HepG2 (cell line): ENCODE results near the gene CLCN2. TPM values are rescaled to one million over a fixed set of nuclear protein-coding genes. Genes with fewer than 3 reads are reported as not detected.
A peak's percentile ranks its signal among the peaks of the same experiment; 100 is the strongest.

Source experiments
- ARNT2 ChIP-seq: sonication (generic); formaldehyde crosslinking; IDR thresholded peaks from 2 replicates; pipeline ENCODE4 v1.8.0; 2022; ENCODE audit warnings: mild to moderate bottlenecking, low read depth, missing genetic modification reagents, moderate library complexity
- CBX1 ChIP-seq: IDR thresholded peaks from one replicate; pipeline ENCODE4 v1.6.1; 2016; ENCODE audit warnings: antibody characterized with exemption, low read depth
- CENPT ChIP-seq: sonication (generic); formaldehyde crosslinking; IDR thresholded peaks from 2 replicates; pipeline ENCODE4 v1.8.0; 2022; ENCODE audit warnings: low read depth, mild to moderate bottlenecking, moderate library complexity, missing genetic modification reagents
- EED ChIP-seq: sonication (generic); formaldehyde crosslinking; IDR thresholded peaks from 2 replicates; pipeline ENCODE4 v1.5.0; 2020; ENCODE audit warnings: mild to moderate bottlenecking, missing genetic modification reagents
- FIP1L1 ChIP-seq: fragments of 200-400 bp; formaldehyde crosslinking; IDR thresholded peaks from 2 replicates; pipeline ENCODE4 v1.6.1; 2018; ENCODE audit warnings: low read depth, mild to moderate bottlenecking, low read length, moderate library complexity, borderline replicate concordance; ENCODE audit not compliant: insufficient read depth
- GFI1 ChIP-seq: sonication (generic); formaldehyde crosslinking; IDR thresholded peaks from 2 replicates; pipeline ENCODE4 v1.5.0; 2020; ENCODE audit warnings: missing genetic modification reagents, mild to moderate bottlenecking, borderline replicate concordance
- JARID2 ChIP-seq: sonication (generic); formaldehyde crosslinking; IDR thresholded peaks from 2 replicates; pipeline ENCODE4 v1.8.1; 2023; ENCODE audit warnings: missing genetic modification reagents, inconsistent platforms; ENCODE audit not compliant: insufficient replicate concordance
- KDM4B ChIP-seq: sonication (generic); formaldehyde crosslinking; IDR thresholded peaks from 2 replicates; pipeline ENCODE4 v1.4.0; 2020; ENCODE audit warnings: missing genetic modification reagents
- LCORL ChIP-seq, 2 experiments: fragments of 450-650 bp in 1 of 2; sonication (generic) in 1 of 2; formaldehyde crosslinking in 1 of 2; IDR thresholded peaks; 2 replicates each; pipeline versions ENCODE4 v1.5.0 to v1.6.1; 2017 to 2020; ENCODE audit warnings: antibody characterized with exemption in 1 of 2, missing genetic modification reagents in 1 of 2
- NCOR1 ChIP-seq: fragments of 200-600 bp; sonication (generic); IDR thresholded peaks from 2 replicates; pipeline ENCODE4 v1.7.0; 2017; ENCODE audit warnings: antibody characterized with exemption, low read length, borderline replicate concordance
- RAD21 ChIP-seq: fragments of 450-650 bp; formaldehyde crosslinking; IDR thresholded peaks from 2 replicates; pipeline ENCODE4 v1.5.0; 2020; ENCODE audit warnings: mild to moderate bottlenecking
- RFX5 ChIP-seq: IDR thresholded peaks from 2 replicates; pipeline ENCODE4 v1.6.1; 2011; ENCODE audit warnings: low read depth, low read length, improper control_type of control experiment
- SMARCE1 ChIP-seq: fragments of 450-650 bp; IDR thresholded peaks from 2 replicates; pipeline ENCODE4 v1.6.1; 2017; ENCODE audit warnings: borderline replicate concordance
- SMC3 ChIP-seq: IDR thresholded peaks from 2 replicates; pipeline ENCODE4 v1.6.1; 2011; ENCODE audit warnings: low read length, improper control_type of control experiment
- SP2 ChIP-seq: sonication (generic); formaldehyde crosslinking; IDR thresholded peaks from 2 replicates; pipeline ENCODE4 v1.5.1; 2020; ENCODE audit warnings: mild to moderate bottlenecking, missing genetic modification reagents
- STAG1 ChIP-seq: sonication (generic); formaldehyde crosslinking; IDR thresholded peaks from 2 replicates; pipeline ENCODE4 v1.4.0; 2020; ENCODE audit warnings: missing genetic modification reagents
- TEAD2 ChIP-seq: sonication (generic); formaldehyde crosslinking; IDR thresholded peaks from 2 replicates; pipeline ENCODE4 v1.9.0; 2021; ENCODE audit warnings: missing genetic modification reagents
- U2AF2 ChIP-seq: fragments of 200-400 bp; formaldehyde crosslinking; IDR thresholded peaks from 2 replicates; pipeline ENCODE4 v1.6.1; 2017; ENCODE audit warnings: low read depth, mild to moderate bottlenecking, low read length
- ZFP36L2 ChIP-seq: sonication (generic); formaldehyde crosslinking; IDR thresholded peaks from 2 replicates; pipeline ENCODE4 v1.4.0; 2020; ENCODE audit warnings: missing genetic modification reagents
- ZNF430 ChIP-seq: sonication (generic); formaldehyde crosslinking; IDR thresholded peaks from 2 replicates; pipeline ENCODE4 v1.9.0; 2021; ENCODE audit warnings: mild to moderate bottlenecking, missing genetic modification reagents
- ZNF569 ChIP-seq: sonication (generic); formaldehyde crosslinking; IDR thresholded peaks from 2 replicates; pipeline ENCODE4 v1.5.0; 2020; ENCODE audit warnings: mild to moderate bottlenecking, missing genetic modification reagents, moderate library complexity, borderline replicate concordance
- ZNF619 ChIP-seq: sonication (generic); formaldehyde crosslinking; IDR thresholded peaks from 2 replicates; pipeline ENCODE4 v1.4.0; 2020; ENCODE audit warnings: mild to moderate bottlenecking, missing genetic modification reagents
- ZNF878 ChIP-seq: sonication (generic); formaldehyde crosslinking; IDR thresholded peaks from 2 replicates; pipeline ENCODE4 v1.8.1; 2023; ENCODE audit warnings: mild to moderate bottlenecking, missing genetic modification reagents, moderate library complexity
- polyA plus RNA-seq, 8 experiments: library from polyadenylated mRNA; depleted of rRNA in 3 of 8; stranded (reverse) in 7 of 8; unstranded in 1 of 8; fragments of >200 nt; fragmentation: Illumina TruSeq in 4 of 8; extraction: Trizol in 4 of 8; gene quantifications; 2 replicates each; pipeline versions ENCODE4 v1.2.1 to v1.2.3, GENCODE V29; 2011 to 2016; ENCODE audit warnings: low read depth in 4 of 8, missing spikeins in 1 of 8, mixed read lengths in 1 of 8; ENCODE audit not compliant: insufficient read depth in 1 of 8
- total RNA-seq, 5 experiments: library from RNA; depleted of rRNA; stranded (reverse); fragments of >200 nt; fragmentation: Illumina TruSeq; extraction: Trizol; gene quantifications; 2 replicates each; pipeline ENCODE4 v1.2.3, GENCODE V29; 2016; ENCODE audit warnings: low read depth in 1 of 5
- TF ChIP-seq, protein P1 (sequence below): sonication (generic); formaldehyde crosslinking; IDR thresholded peaks from 2 replicates; pipeline ENCODE4 v1.5.1; 2020; ENCODE audit warnings: missing genetic modification reagents, mild to moderate bottlenecking, borderline replicate concordance
- TF ChIP-seq, protein P2 (sequence below): sonication (generic); formaldehyde crosslinking; IDR thresholded peaks from 2 replicates; pipeline ENCODE4 v1.5.1; 2020; ENCODE audit warnings: mild to moderate bottlenecking, missing genetic modification reagents, moderate library complexity
- TF ChIP-seq, protein P3 (sequence below): sonication (generic); formaldehyde crosslinking; IDR thresholded peaks from 2 replicates; pipeline ENCODE4 v1.5.0; 2020; ENCODE audit warnings: missing genetic modification reagents

CLCN2 gene
- total and polyA plus RNA-seq, 2 of the 13 experiments (the other 11 are each of a cell fraction or from before 2014, with no cell fraction given) = 11.4 to 13.5 TPM

DNA sequence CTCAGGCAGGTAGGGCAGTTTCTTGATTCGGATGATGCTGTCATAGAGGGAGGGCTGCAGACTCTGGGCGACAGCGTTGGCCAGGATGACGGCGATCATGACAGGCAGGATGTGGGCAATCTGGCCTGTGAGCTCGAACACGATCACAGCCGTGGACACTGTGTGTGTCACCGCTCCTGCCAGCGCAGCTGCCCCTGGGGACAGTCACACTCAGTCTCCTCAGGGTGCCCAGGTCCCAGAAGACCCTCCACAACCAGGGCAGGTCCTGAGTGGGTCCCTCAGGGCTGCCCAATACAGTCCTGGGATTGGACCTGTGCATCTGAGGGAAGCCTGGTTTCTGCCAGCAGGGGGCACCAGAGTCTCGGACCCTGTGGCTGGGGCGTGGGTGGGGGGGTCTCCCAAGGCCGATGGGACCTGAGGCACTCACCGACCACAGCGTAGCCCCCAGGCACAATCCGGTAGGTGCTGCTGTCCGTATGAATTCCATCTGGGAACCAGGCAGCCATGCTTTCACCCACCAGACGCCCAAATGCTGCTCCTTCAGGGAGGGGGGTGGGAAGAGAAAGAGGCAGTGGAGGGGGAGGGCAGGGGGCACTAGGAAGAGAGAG, 7.2 kb downstream of the CLCN2 start (continued):
- no peak for TF ChIP-seq CENPT (CRISPR knock-in tag)
- TF ChIP-seq EED (CRISPR knock-in tag) = no peak
- no peak for TF ChIP-seq U2AF2
- peak; percentile 64 for TF ChIP-seq RAD21 (CRISPR knock-in tag)
- TF ChIP-seq, protein P1, sequence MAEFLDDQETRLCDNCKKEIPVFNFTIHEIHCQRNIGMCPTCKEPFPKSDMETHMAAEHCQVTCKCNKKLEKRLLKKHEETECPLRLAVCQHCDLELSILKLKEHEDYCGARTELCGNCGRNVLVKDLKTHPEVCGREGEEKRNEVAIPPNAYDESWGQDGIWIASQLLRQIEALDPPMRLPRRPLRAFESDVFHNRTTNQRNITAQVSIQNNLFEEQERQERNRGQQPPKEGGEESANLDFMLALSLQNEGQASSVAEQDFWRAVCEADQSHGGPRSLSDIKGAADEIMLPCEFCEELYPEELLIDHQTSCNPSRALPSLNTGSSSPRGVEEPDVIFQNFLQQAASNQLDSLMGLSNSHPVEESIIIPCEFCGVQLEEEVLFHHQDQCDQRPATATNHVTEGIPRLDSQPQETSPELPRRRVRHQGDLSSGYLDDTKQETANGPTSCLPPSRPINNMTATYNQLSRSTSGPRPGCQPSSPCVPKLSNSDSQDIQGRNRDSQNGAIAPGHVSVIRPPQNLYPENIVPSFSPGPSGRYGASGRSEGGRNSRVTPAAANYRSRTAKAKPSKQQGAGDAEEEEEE (CRISPR knock-in tag) = no peak
- no peak for TF ChIP-seq JARID2 (CRISPR knock-in tag)
- TF ChIP-seq ZNF619 (CRISPR knock-in tag) = no peak
- no peak for TF ChIP-seq ZNF430 (CRISPR knock-in tag)
- TF ChIP-seq, protein P2, sequence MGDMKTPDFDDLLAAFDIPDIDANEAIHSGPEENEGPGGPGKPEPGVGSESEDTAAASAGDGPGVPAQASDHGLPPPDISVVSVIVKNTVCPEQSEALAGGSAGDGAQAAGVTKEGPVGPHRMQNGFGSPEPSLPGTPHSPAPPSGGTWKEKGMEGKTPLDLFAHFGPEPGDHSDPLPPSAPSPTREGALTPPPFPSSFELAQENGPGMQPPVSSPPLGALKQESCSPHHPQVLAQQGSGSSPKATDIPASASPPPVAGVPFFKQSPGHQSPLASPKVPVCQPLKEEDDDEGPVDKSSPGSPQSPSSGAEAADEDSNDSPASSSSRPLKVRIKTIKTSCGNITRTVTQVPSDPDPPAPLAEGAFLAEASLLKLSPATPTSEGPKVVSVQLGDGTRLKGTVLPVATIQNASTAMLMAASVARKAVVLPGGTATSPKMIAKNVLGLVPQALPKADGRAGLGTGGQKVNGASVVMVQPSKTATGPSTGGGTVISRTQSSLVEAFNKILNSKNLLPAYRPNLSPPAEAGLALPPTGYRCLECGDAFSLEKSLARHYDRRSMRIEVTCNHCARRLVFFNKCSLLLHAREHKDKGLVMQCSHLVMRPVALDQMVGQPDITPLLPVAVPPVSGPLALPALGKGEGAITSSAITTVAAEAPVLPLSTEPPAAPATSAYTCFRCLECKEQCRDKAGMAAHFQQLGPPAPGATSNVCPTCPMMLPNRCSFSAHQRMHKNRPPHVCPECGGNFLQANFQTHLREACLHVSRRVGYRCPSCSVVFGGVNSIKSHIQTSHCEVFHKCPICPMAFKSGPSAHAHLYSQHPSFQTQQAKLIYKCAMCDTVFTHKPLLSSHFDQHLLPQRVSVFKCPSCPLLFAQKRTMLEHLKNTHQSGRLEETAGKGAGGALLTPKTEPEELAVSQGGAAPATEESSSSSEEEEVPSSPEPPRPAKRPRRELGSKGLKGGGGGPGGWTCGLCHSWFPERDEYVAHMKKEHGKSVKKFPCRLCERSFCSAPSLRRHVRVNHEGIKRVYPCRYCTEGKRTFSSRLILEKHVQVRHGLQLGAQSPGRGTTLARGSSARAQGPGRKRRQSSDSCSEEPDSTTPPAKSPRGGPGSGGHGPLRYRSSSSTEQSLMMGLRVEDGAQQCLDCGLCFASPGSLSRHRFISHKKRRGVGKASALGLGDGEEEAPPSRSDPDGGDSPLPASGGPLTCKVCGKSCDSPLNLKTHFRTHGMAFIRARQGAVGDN (CRISPR knock-in tag) = peak; percentile 39; the same call in 1 of the 2 replicates
- TF ChIP-seq STAG1 (CRISPR knock-in tag) = peak; percentile 63
- no peak for TF ChIP-seq GFI1 (CRISPR knock-in tag)
- TF ChIP-seq ZNF569 (CRISPR knock-in tag) = no peak
- TF ChIP-seq FIP1L1 = no peak
- no peak for TF ChIP-seq NCOR1
- TF ChIP-seq SMARCE1 = no peak
- TF ChIP-seq SP2 (CRISPR knock-in tag) = no peak
- TF ChIP-seq ZFP36L2 (CRISPR knock-in tag) = no peak
- no peak for TF ChIP-seq ARNT2
- no peak for TF ChIP-seq LCORL (IDR thresholded peaks at IDR 0.05)
- TF ChIP-seq LCORL (CRISPR knock-in tag; IDR thresholded peaks at IDR 0.05) = 0 out of 2 replicates have a peak, but pooled peaks have one; percentile 24
- TF ChIP-seq, protein P3, sequence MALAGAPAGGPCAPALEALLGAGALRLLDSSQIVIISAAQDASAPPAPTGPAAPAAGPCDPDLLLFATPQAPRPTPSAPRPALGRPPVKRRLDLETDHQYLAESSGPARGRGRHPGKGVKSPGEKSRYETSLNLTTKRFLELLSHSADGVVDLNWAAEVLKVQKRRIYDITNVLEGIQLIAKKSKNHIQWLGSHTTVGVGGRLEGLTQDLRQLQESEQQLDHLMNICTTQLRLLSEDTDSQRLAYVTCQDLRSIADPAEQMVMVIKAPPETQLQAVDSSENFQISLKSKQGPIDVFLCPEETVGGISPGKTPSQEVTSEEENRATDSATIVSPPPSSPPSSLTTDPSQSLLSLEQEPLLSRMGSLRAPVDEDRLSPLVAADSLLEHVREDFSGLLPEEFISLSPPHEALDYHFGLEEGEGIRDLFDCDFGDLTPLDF (CRISPR knock-in tag) = no peak
- TF ChIP-seq SMC3 = peak; percentile 29
- TF ChIP-seq CBX1 = no peak
- no peak for TF ChIP-seq KDM4B
- no peak for TF ChIP-seq TEAD2 (CRISPR knock-in tag)
- TF ChIP-seq RFX5 = no peak
- no peak for TF ChIP-seq ZNF878
